ENCODE measurements around the gene PCDHA1.
"Not testable (repeated sequence)": the region's sequence is repeated elsewhere in the genome, so short reads cannot be mapped to it uniquely, and the experiment has no call there.

PCDHA1 gene

GRCh38 chr5:140849831-140850634 is 64.1 kb downstream of the PCDHA1 start:
- DNase-seq, result not testable (repeated sequence)

- peak in 1 of 58 donors; percentile 17 for DNase-seq
Measured at GRCh38 chr5:140855772-140856674, 70.1 kb downstream of the PCDHA1 start, which contains the start of gene PCDHA10. Gene PCDHA10, plus strand, starts transcription at chr5:140855897. Its CDS starts 152 bp downstream, at chr5:140856049.

GRCh38 chr5:140857177-140857986 is 71.4 kb downstream of the PCDHA1 start:
- DNase-seq, result no peak

- DNase-seq, result no peak
Measured at GRCh38 chr5:140857987-140858240, 72.0 kb downstream of the PCDHA1 start.

- DNase-seq, result no peak
Measured at GRCh38 chr5:140862441-140863295, 76.7 kb downstream of the PCDHA1 start.

- DNase-seq, result peak in 1 of 58 donors; percentile 10
Measured at GRCh38 chr5:140868721-140869554, 83.0 kb downstream of the PCDHA1 start, which contains the start of gene PCDHA11. Gene PCDHA11, plus strand, starts transcription at chr5:140868957. Its CDS starts 147 bp downstream, at chr5:140869104.

GRCh38 chr5:140869555-140869886 is 83.6 kb downstream of the PCDHA1 start:
- DNase-seq, result no peak

GRCh38 chr5:140870221-140871201 is 84.6 kb downstream of the PCDHA1 start:
- no peak for DNase-seq

GRCh38 chr5:140875085-140876065 is 89.4 kb downstream of the PCDHA1 start, which contains the start of gene PCDHA12:
Gene PCDHA12, plus strand, starts transcription at chr5:140875308. Its CDS starts 165 bp downstream, at chr5:140875473.
- DNase-seq, result no peak

GRCh38 chr5:140876541-140877261 is 90.8 kb downstream of the PCDHA1 start:
- DNase-seq, result not testable (repeated sequence)

GRCh38 chr5:140877262-140877581 is 91.3 kb downstream of the PCDHA1 start:
- DNase-seq, result no peak

- peak in 2 of 58 donors; percentile 7 to 31 for DNase-seq
Measured at GRCh38 chr5:140881889-140882590, 96.1 kb downstream of the PCDHA1 start, which contains the start of gene PCDHA13. Gene PCDHA13, plus strand, starts transcription at chr5:140882124. Its CDS starts 145 bp downstream, at chr5:140882269.

GRCh38 chr5:140882591-140882899 is 96.6 kb downstream of the PCDHA1 start:
- DNase-seq, result peak in 2 of 58 donors; percentile 4 to 17

- DNase-seq, result no peak
Measured at GRCh38 chr5:140883373-140883772, 97.4 kb downstream of the PCDHA1 start.

GRCh38 chr5:140883927-140884697 is 98.2 kb downstream of the PCDHA1 start:
- no peak for DNase-seq

Data from anterior cingulate cortex (tissue), 58 donors.